H1 (cell line): ENCODE measurements around the gene GPN2.

Experiments
- POLR2A ChIP-seq, 2 experiments: IDR thresholded peaks; 1 replicate in 1 of 2; 2 replicates in 1 of 2; pipeline ENCODE4 v1.6.1; 2011; ENCODE audit warnings: low read depth in 2 of 2, low read length in 2 of 2, mild to moderate bottlenecking in 2 of 2; ENCODE audit errors: control extremely low read depth in 1 of 2
- TF ChIP-seq, protein P1 (sequence below), 3 experiments: IDR thresholded peaks; 1 replicate in 2 of 3; 2 replicates in 1 of 3; pipeline versions ENCODE4 v1.5.1 to v1.6.1; 2011; ENCODE audit warnings: low read length in 3 of 3, mild to moderate bottlenecking in 3 of 3, inconsistent platforms in 2 of 3, low read depth in 1 of 3, moderate library complexity in 1 of 3; ENCODE audit not compliant: insufficient read depth in 1 of 3; ENCODE audit errors: control extremely low read depth in 1 of 3

- TF ChIP-seq, protein P1, sequence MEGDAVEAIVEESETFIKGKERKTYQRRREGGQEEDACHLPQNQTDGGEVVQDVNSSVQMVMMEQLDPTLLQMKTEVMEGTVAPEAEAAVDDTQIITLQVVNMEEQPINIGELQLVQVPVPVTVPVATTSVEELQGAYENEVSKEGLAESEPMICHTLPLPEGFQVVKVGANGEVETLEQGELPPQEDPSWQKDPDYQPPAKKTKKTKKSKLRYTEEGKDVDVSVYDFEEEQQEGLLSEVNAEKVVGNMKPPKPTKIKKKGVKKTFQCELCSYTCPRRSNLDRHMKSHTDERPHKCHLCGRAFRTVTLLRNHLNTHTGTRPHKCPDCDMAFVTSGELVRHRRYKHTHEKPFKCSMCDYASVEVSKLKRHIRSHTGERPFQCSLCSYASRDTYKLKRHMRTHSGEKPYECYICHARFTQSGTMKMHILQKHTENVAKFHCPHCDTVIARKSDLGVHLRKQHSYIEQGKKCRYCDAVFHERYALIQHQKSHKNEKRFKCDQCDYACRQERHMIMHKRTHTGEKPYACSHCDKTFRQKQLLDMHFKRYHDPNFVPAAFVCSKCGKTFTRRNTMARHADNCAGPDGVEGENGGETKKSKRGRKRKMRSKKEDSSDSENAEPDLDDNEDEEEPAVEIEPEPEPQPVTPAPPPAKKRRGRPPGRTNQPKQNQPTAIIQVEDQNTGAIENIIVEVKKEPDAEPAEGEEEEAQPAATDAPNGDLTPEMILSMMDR (IDR thresholded peaks at IDR 0.05; ENCODE audit: control extremely low read depth in 1 of 3, insufficient read depth in 1 of 3, low read depth in 1 of 3, low read length in 3 of 3), result no peak
- TF ChIP-seq POLR2A (IDR thresholded peaks at IDR 0.05; ENCODE audit: control extremely low read depth in 1 of 2, low read depth in 2 of 2, low read length in 2 of 2), result no peak; a peak in 1 of 3 replicates
Measured at GRCh38 chr1:26890467-26890796, 349 bp upstream of the GPN2 start.
